Measurements from ENCODE around the gene HDAC5. TPM values are rescaled to one million over a fixed set of nuclear protein-coding genes. Genes with fewer than 3 reads are reported as not detected.

HDAC5 gene
- total and polyA plus RNA-seq, 2 donors from 2014 or later: 25.3 to 35.6 TPM

DNA sequence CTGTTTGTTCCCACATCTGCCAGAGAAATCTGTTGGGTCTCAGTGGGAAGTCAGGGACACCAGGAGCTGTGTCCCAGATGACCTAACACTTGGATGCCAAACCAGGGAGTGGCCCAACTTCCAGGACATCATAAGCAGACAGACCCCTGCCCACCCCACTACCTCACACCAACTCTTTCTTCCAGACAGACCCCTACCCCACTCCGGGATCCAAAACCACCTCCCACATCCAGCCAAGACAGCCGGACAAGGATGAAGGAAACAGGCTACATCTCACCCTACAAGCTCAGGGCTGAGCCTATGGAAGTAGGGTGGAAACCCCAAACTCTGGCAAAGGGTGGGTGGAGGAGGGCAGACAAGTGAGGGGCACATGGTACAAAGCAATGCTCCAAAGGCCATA lies 3.6 kb downstream of the HDAC5 start:
- no peaks in the 10 kb centered on the region for H3K9me3 ChIP-seq (ENCODE audit: control insufficient read depth in 2 of 3, insufficient read depth in 1 of 3, low read length in 3 of 3)
- TF ChIP-seq, protein P1, sequence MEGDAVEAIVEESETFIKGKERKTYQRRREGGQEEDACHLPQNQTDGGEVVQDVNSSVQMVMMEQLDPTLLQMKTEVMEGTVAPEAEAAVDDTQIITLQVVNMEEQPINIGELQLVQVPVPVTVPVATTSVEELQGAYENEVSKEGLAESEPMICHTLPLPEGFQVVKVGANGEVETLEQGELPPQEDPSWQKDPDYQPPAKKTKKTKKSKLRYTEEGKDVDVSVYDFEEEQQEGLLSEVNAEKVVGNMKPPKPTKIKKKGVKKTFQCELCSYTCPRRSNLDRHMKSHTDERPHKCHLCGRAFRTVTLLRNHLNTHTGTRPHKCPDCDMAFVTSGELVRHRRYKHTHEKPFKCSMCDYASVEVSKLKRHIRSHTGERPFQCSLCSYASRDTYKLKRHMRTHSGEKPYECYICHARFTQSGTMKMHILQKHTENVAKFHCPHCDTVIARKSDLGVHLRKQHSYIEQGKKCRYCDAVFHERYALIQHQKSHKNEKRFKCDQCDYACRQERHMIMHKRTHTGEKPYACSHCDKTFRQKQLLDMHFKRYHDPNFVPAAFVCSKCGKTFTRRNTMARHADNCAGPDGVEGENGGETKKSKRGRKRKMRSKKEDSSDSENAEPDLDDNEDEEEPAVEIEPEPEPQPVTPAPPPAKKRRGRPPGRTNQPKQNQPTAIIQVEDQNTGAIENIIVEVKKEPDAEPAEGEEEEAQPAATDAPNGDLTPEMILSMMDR (IDR thresholded peaks at IDR 0.05; ENCODE audit: borderline replicate concordance, extremely low read depth, insufficient read depth): no peak
- DNase-seq: no peak
- no peak overlapping the region for H3K27ac ChIP-seq (ENCODE audit: low read depth in 2 of 2, low read length in 2 of 2)
- intact Hi-C loops (cut with DNase I): no loop called here
- no peaks in the 10 kb centered on the region for H3K27me3 ChIP-seq (ENCODE audit: control insufficient read depth, insufficient read depth, low read length)
- H3K36me3 ChIP-seq (ENCODE audit: control insufficient read depth in 2 of 3, insufficient read depth in 3 of 3, low read length in 3 of 3): peaks cover 0 to 13% (median 0%) of the 10 kb centered on the region in 3 donors
- no peak overlapping the region for H3K9ac ChIP-seq (ENCODE audit: low read length in 3 of 3)
- H3K4me3 ChIP-seq (ENCODE audit: low read length in 3 of 3): no peak overlapping the region
- FAIRE-seq: no peak
- peaks cover 0 to 28% (median 12%) of the 10 kb centered on the region in 3 donors for H3K4me1 ChIP-seq (ENCODE audit: control insufficient read depth in 2 of 3, insufficient read depth in 2 of 3, low read depth in 1 of 3, low read length in 3 of 3)

DNA sequence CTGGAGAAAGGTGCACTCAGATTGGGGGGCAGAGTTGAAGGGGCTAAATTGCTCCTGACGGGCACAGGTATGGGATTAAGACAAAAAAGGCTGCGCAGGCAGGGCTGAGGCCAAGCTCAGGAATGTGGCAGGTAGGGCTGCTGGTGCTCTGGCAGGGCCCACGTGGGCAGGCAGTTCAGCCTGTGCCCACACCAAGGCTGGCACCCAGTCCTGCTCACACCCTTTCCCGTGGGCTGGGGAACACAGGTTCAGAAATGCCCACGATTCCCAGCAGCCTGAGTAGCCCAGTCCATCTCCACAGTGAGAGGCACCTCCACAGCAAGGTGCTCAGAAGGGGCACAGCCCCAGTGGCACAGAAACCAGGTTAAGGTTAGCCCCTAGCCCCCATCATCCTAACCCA lies 4.4 kb downstream of the HDAC5 start:
- TF ChIP-seq, protein P1 (IDR thresholded peaks at IDR 0.05; ENCODE audit: borderline replicate concordance, extremely low read depth, insufficient read depth): no peak
- no peak overlapping the region for H3K27ac ChIP-seq (ENCODE audit: low read depth in 2 of 2, low read length in 2 of 2)
- no peak overlapping the region for H3K9ac ChIP-seq (ENCODE audit: low read length in 3 of 3)
- H3K9me3 ChIP-seq (ENCODE audit: control insufficient read depth in 2 of 3, insufficient read depth in 1 of 3, low read length in 3 of 3): no peaks in the 10 kb centered on the region
- H3K27me3 ChIP-seq (ENCODE audit: control insufficient read depth, insufficient read depth, low read length): no peaks in the 10 kb centered on the region
- H3K4me3 ChIP-seq (ENCODE audit: low read length in 3 of 3): no peak overlapping the region
- DNase-seq (no peak), FAIRE-seq (no peak)
- intact Hi-C loops (cut with DNase I): no loop called here
- H3K36me3 ChIP-seq (ENCODE audit: control insufficient read depth in 2 of 3, insufficient read depth in 3 of 3, low read length in 3 of 3): peaks cover 0 to 15% (median 0%) of the 10 kb centered on the region in 3 donors
- peaks cover 0 to 28% (median 12%) of the 10 kb centered on the region in 3 donors for H3K4me1 ChIP-seq (ENCODE audit: control insufficient read depth in 2 of 3, insufficient read depth in 2 of 3, low read depth in 1 of 3, low read length in 3 of 3)

DNA sequence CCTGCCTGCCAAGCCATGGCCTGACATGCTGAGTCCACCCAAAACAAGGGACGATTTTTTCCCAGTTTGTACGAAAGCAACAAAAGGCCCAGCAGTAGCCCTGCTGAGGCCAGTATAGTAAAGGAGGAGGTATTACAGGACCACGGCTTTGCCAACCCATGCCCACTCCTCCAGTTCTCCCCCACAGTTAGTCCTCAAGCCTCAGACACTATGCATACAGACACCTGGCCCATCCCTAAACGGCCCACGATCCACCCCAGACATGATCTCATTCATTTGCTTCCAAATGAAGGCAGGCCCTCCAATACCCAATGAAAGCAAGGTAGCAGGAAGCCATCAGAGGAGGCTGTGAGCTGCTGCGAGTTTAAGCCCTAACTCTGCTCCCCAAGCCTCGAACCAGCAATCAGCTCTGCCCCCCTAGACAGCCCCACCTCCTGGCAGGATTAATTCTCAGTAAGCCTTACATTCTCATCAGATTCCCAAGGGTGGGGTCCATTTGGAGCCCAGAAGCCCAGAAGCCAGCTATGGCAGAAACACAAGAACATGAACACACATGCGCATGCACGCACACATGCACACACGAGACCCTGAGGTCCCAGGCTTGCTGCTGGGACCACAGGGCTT lies 4.9 kb downstream of the HDAC5 start:
- no peak overlapping the region for H3K9ac ChIP-seq (ENCODE audit: low read length in 3 of 3)
- peaks cover 0 to 32% (median 12%) of the 10 kb centered on the region in 3 donors for H3K4me1 ChIP-seq (ENCODE audit: control insufficient read depth in 2 of 3, insufficient read depth in 2 of 3, low read depth in 1 of 3, low read length in 3 of 3)
- DNase-seq (peak in 1 of 5 donors; percentile 29), FAIRE-seq (no peak)
- no peaks in the 10 kb centered on the region for H3K9me3 ChIP-seq (ENCODE audit: control insufficient read depth in 2 of 3, insufficient read depth in 1 of 3, low read length in 3 of 3)
- peak overlapping the region in 1 of 2 donors; percentile 10 for H3K27ac ChIP-seq (ENCODE audit: low read depth in 2 of 2, low read length in 2 of 2)
- peaks cover 0 to 18% (median 0%) of the 10 kb centered on the region in 3 donors for H3K36me3 ChIP-seq (ENCODE audit: control insufficient read depth in 2 of 3, insufficient read depth in 3 of 3, low read length in 3 of 3)
- no peaks in the 10 kb centered on the region for H3K27me3 ChIP-seq (ENCODE audit: control insufficient read depth, insufficient read depth, low read length)
- TF ChIP-seq, protein P1 (IDR thresholded peaks at IDR 0.05; ENCODE audit: borderline replicate concordance, extremely low read depth, insufficient read depth): no peak
- intact Hi-C loops (cut with DNase I): no loop called here
- no peak overlapping the region for H3K4me3 ChIP-seq (ENCODE audit: low read length in 3 of 3)

Data from kidney (tissue), 14 donors.